ENCODE data around the gene CC2D2B.
"Not testable (repeated sequence)": the region's sequence is repeated elsewhere in the genome, so short reads cannot be mapped to it uniquely, and the experiment has no call there.

CC2D2B gene

GRCh38 chr10:95906677-95907455, 909 bp upstream of the CC2D2B start:
- DNase-seq, result peak; percentile 89

- no peak for DNase-seq
Measured at GRCh38 chr10:95908450-95908849, 675 bp downstream of the CC2D2B start.

- DNase-seq, result peak; percentile 63
Measured at GRCh38 chr10:95909561-95909960, 1.8 kb downstream of the CC2D2B start.

- not testable (repeated sequence) for DNase-seq
Measured at GRCh38 chr10:95916039-95916438, 8.3 kb downstream of the CC2D2B start.

GRCh38 chr10:95920798-95921426, 13.1 kb downstream of the CC2D2B start:
- no peak for DNase-seq

GRCh38 chr10:95925033-95925432, 17.3 kb downstream of the CC2D2B start:
- no peak for DNase-seq

GRCh38 chr10:95935429-95935828, 27.7 kb downstream of the CC2D2B start:
- DNase-seq, result peak; percentile 22

GRCh38 chr10:95941115-95941514, 33.3 kb downstream of the CC2D2B start:
- no peak for DNase-seq

- DNase-seq, result peak; percentile 77
Measured at GRCh38 chr10:95963202-95963990, 55.6 kb downstream of the CC2D2B start.

- DNase-seq, result peak; percentile 31
Measured at GRCh38 chr10:95963991-95964389, 56.2 kb downstream of the CC2D2B start.

GRCh38 chr10:95964756-95965155, 57.0 kb downstream of the CC2D2B start:
- DNase-seq, result no peak

GRCh38 chr10:95976362-95977229, 68.8 kb downstream of the CC2D2B start:
- peak; percentile 56 for DNase-seq

- no peak for DNase-seq
Measured at GRCh38 chr10:95982200-95982599, 74.4 kb downstream of the CC2D2B start.

- DNase-seq, result no peak
Measured at GRCh38 chr10:95987685-95988426, 80.1 kb downstream of the CC2D2B start.

GRCh38 chr10:95988702-95989101, 80.9 kb downstream of the CC2D2B start:
- peak; percentile 30 for DNase-seq

- DNase-seq, result not testable (repeated sequence)
Measured at GRCh38 chr10:95994376-95994775, 86.6 kb downstream of the CC2D2B start.

GRCh38 chr10:95998255-95998784, 90.5 kb downstream of the CC2D2B start:
- DNase-seq, result peak; percentile 20

- no peak for DNase-seq
Measured at GRCh38 chr10:96013956-96014355, 106.2 kb downstream of the CC2D2B start.

GRCh38 chr10:96014473-96015102, 106.8 kb downstream of the CC2D2B start:
- peak; percentile 40 for DNase-seq

GRCh38 chr10:96017191-96017687, 109.5 kb downstream of the CC2D2B start:
- peak; percentile 83 for DNase-seq

- no peak for DNase-seq
Measured at GRCh38 chr10:96021332-96021731, 113.6 kb downstream of the CC2D2B start.
